Spleen (tissue), 7 donors: ENCODE data around the gene BCHE.

Experiments
- CTCF ChIP-seq, 11 experiments: fragments of 200-600 bp in 7 of 11; fragments of 450-650 bp in 4 of 11; sonication (generic) in 4 of 11; IDR thresholded peaks in 8 of 11; conservative IDR thresholded peaks in 3 of 11; 1 replicate in 7 of 11; 2 replicates in 4 of 11; pipeline versions ENCODE4 v1.4.0 to v1.8.0; 2016 to 2021; ENCODE audit warnings: antibody characterized with exemption in 11 of 11, inconsistent platforms in 4 of 11, mild to moderate bottlenecking in 1 of 11
- POLR2A ChIP-seq, 3 donors: fragments of 450-650 bp; IDR thresholded peaks; one replicate each; pipeline ENCODE4 v1.5.1; 2017; ENCODE audit warnings: antibody characterized with exemption in 3 of 3, mild to moderate bottlenecking in 1 of 3
- POLR2AphosphoS5 ChIP-seq, 3 donors: sonication (generic); formaldehyde crosslinking; IDR thresholded peaks; one replicate each; pipeline ENCODE4 v1.5.1; 2017; ENCODE audit warnings: antibody characterized with exemption in 3 of 3
- donor health status: DM: no; HTN: no; CAD: no; lungs with moderate emphysema.
- donor health status: DM: no; HTN: no; CAD: no.
- donor health status: DM: no; HTN: no; CAD: no.

DNA sequence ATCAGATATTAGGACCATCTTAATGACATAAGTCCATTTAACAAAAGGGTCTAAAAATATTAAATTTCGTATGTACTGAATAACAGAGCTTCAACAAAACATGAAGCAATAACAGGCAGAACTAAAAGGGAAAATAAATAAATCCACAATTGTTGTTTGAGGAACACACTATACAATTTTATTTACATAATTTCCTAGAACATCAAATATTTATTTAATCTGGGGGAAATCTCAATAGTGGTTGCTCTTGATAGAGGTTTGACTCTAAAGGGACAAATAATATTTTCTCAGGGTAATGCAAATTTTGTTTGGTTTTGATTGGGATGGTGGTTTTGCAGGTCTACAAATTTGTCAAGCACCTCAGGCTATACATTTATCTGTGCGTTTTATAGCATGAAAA lies 90.3 kb downstream of the BCHE start:
- no peak for TF ChIP-seq CTCF (IDR thresholded peaks at IDR 0.05 in 8 of 11, conservative IDR thresholded peaks at IDR 0.05 in 3 of 11)
- TF ChIP-seq POLR2AphosphoS5 (IDR thresholded peaks at IDR 0.05) = no peak
- no peak for TF ChIP-seq POLR2A (IDR thresholded peaks at IDR 0.05)
